Ovary (tissue), 9 donors: ENCODE results near the gene VPS52. TPM values are rescaled to one million over a fixed set of nuclear protein-coding genes. Genes with fewer than 3 reads are reported as not detected.

ENCODE experiments used
- DNase-seq, 5 donors: peaks; one replicate each; pipeline ENCODE4 v3.0.0-alpha.2; 2019 to 2020
- H3K27ac ChIP-seq, 2 donors: fragments of 200-600 bp; one replicate each; pipeline versions ENCODE4 v1.5.1 to v1.8.0; 2019 to 2022
- H3K27me3 ChIP-seq: fragments of 200-600 bp; one replicate; pipeline ENCODE4 v1.8.0; 2022
- H3K36me3 ChIP-seq: fragments of 200-600 bp; sonication (generic); one replicate; pipeline ENCODE4 v1.5.1; 2019
- H3K4me1 ChIP-seq: one replicate; pipeline ENCODE4 v1.8.1; 2013; ENCODE audit warnings: mild to moderate bottlenecking, moderate library complexity; ENCODE audit not compliant: insufficient read depth
- H3K4me3 ChIP-seq: fragments of 200-600 bp; sonication (generic); one replicate; pipeline ENCODE4 v1.5.1; 2017
- H3K9me3 ChIP-seq, 2 donors: fragments of 200-600 bp in 1 of 2; sonication (generic) in 1 of 2; one replicate each; pipeline versions ENCODE4 v1.5.1 to v1.8.1; 2013 to 2019; ENCODE audit warnings: mild to moderate bottlenecking in 1 of 2, moderate library complexity in 1 of 2
- CTCF ChIP-seq, 3 donors: fragments of 450-650 bp in 2 of 3; fragments of 200-600 bp in 1 of 3; IDR thresholded peaks; one replicate each; pipeline versions ENCODE4 v1.5.1 to v1.8.0; 2016 to 2022; ENCODE audit warnings: antibody characterized with exemption in 3 of 3, mild to moderate bottlenecking in 1 of 3
- EP300 ChIP-seq: sonication (generic); formaldehyde crosslinking; IDR thresholded peaks from one replicate; pipeline ENCODE4 v1.6.1; 2017; ENCODE audit warnings: antibody characterized with exemption
- POLR2A ChIP-seq: fragments of 450-650 bp; IDR thresholded peaks from one replicate; pipeline ENCODE4 v1.6.1; 2017; ENCODE audit warnings: antibody characterized with exemption, mild to moderate bottlenecking, moderate library complexity
- WGBS, 3 donors: extraction: QIAGEN DNeasy Blood & Tissue Kit in 1 of 3; methylation state at CpG; one replicate each; pipeline versions ENCODE4 v1.1.5 to v1.1.7; 2013 to 2017; 5-methylcytosine and 5-hydroxymethylcytosine counted together
- intact Hi-C, 4 donors: fragments of 100-400 bp; cut with DNase I; formaldehyde crosslinking; loops; one replicate each; pipeline versions ENCODE4 v1.11.0 to v1.15.1; 2022 to 2023
- microRNA counts: library from miRNA; unstranded; fragments of <30 nt; microRNA quantifications from one replicate; lab custom pipeline; 2016
- microRNA-seq, 3 donors: library from miRNA; unstranded; fragments of <30 nt; microRNA quantifications; one replicate each; pipeline versions ENCODE4 to v1.2.0, GENCODE V29; 2019 to 2020
- polyA plus RNA-seq, 2 donors: library from polyadenylated mRNA; stranded (reverse); fragments of 200-250 nt in 1 of 2; fragments of 350-450 nt in 1 of 2; fragmentation: Illumina TruSeq in 1 of 2; extraction: RNeasy Lipid Tissue Mini Kit (QIAGEN cat#74804) in 1 of 2; gene quantifications; one replicate each; pipeline ENCODE4 v1.2.3, GENCODE V29; 2013 to 2014
- small RNA-seq: library from RNA; depleted of rRNA; stranded (forward); fragments of <200 nt; gene quantifications from one replicate; pipeline ENCODE3, GENCODE V24; 2016
- total RNA-seq, 7 donors: library from RNA; depleted of rRNA in 2 of 7; stranded (reverse); fragments of >200 nt in 2 of 7; fragmentation: NEBNext Ultra II Directional in 3 of 7; extraction: Animal tissue kit (Norgen Biotek cat#: 25700) in 3 of 7; gene quantifications; one replicate each; pipeline versions ENCODE4 v1.1.0 to v1.2.4, GENCODE V29; 2016 to 2023
- donor health status: DM: no; HTN: no; CAD: no; lungs with moderate emphysema.
- donor health status: DM: no; HTN: no; CAD: no.
- donor health status: Bipolar disorder and iron deficiency.
- donor health status: DM: yes; HTN: yes; CAD: no.
- donor health status: DM: no; HTN: no; CAD: no.
- donor health status: DM: yes; HTN: yes; CAD: no.

The VPS52 gene
- total and polyA plus RNA-seq, 9 donors: 24.0 to 56.7 (median 45.2) TPM

- WGBS, 3 donors: 87 to 91% (median 89%) methylated on average over 7 of the region's 7 CpGs
- Histone ChIP-seq H3K9me3 (no peaks in the 10 kb centered on the region), H3K27ac (no peak overlapping the region), H3K4me1 (peaks cover 31% of the 10 kb centered on the region), H3K36me3 (no peaks in the 10 kb centered on the region), H3K4me3 (no peak overlapping the region), H3K27me3 (no peaks in the 10 kb centered on the region)
- no peak for DNase-seq
- TF ChIP-seq POLR2A (no peak), EP300 (no peak), CTCF (IDR thresholded peaks at IDR 0.05) (no peak)
- intact Hi-C loops: no loop called here
Observed at GRCh38 chr6:33203443-33204164, 68.1 kb downstream of the VPS52 start.

- TF ChIP-seq POLR2A (no peak), CTCF (IDR thresholded peaks at IDR 0.05) (no peak), EP300 (no peak)
- Histone ChIP-seq H3K4me3 (no peak overlapping the region), H3K27ac (no peak overlapping the region), H3K9me3 (no peaks in the 10 kb centered on the region), H3K27me3 (no peaks in the 10 kb centered on the region), H3K4me1 (peaks cover 31% of the 10 kb centered on the region), H3K36me3 (no peaks in the 10 kb centered on the region)
- peak in 1 of 5 donors; percentile 34 for DNase-seq
- intact Hi-C loops: no loop called here
- 69 to 81% (median 78%) methylated on average over 6 of the region's 6 CpGs for WGBS, 3 donors
Observed at GRCh38 chr6:33202799-33203198, 68.9 kb downstream of the VPS52 start.

- peak overlapping the region; percentile 81 for H3K4me3 ChIP-seq
- WGBS, 3 donors: 59 to 66% (median 62%) methylated on average over 6 of the region's 6 CpGs
- TF ChIP-seq POLR2A (no peak), EP300 (no peak), CTCF (IDR thresholded peaks at IDR 0.05) (no peak)
- H3K27me3 ChIP-seq: no peaks in the 10 kb centered on the region
- peaks cover 27% of the 10 kb centered on the region for H3K4me1 ChIP-seq
- DNase-seq: no peak
- H3K36me3 ChIP-seq: no peaks in the 10 kb centered on the region
- intact Hi-C loops: no loop called here
- H3K27ac ChIP-seq: no peak overlapping the region
- H3K9me3 ChIP-seq: no peaks in the 10 kb centered on the region
Observed at GRCh38 chr6:33201935-33202334, 69.7 kb downstream of the VPS52 start.

GRCh38 chr6:33201147-33201545, 70.5 kb downstream of the VPS52 start:
- no peak for TF ChIP-seq POLR2A
- TF ChIP-seq CTCF (IDR thresholded peaks at IDR 0.05): peak in 1 of 3 donors; percentile 16
- Histone ChIP-seq H3K4me1 (peaks cover 27% of the 10 kb centered on the region), H3K27me3 (no peaks in the 10 kb centered on the region), H3K36me3 (no peaks in the 10 kb centered on the region), H3K27ac (peak overlapping the region; percentile 58 to 90), H3K9me3 (no peaks in the 10 kb centered on the region), H3K4me3 (peak overlapping the region; percentile 81)
- DNase-seq: peak in 3 of 5 donors; percentile 51 to 64 (median 58)
- intact Hi-C loops: no loop called here
- WGBS, 3 donors: 0 to 2% (median 2%) methylated on average over 14 of the region's 14 CpGs

MicroRNAs encoded within 50 kb of the gene (microRNA counts, 767-probe panel; counts per million panel counts)
- microRNA hsa-miR-219-1-3p (lab: Ali Mortazavi, UCI) (530 counts per million, percentile 78 among the panel's probes with 10 or more counts), microRNA hsa-miR-219-5p (lab: Ali Mortazavi, UCI) (530 counts per million, percentile 78 among the panel's probes with 10 or more counts)

Small RNA genes within 50 kb of the gene (microRNA-seq; reads per million reads assigned to microRNA genes)
- gene MIR219A1 (3.4 to 5.4 (median 4.5) reads per million in 3 donors), gene MIR6834 (0 reads per million in 3 donors), gene MIR6873 (0 to 0.16 (median 0) reads per million in 3 donors)

Small RNA genes within 50 kb of the gene (small RNA-seq; reads per million reads assigned to genes)
- gene MIR219A1: 1.7 reads per million, percentile 69 among the genes with 10 or more reads in this experiment

Other genes starting within 250 kb of the VPS52 start
- gene HLA-DPA1, start 198.2 kb downstream of the VPS52 start, total RNA-seq: 10 to 100 TPM; 11.8 to 62.0 (median 46.8) TPM
- gene HLA-DPA1, start 198.2 kb downstream of the VPS52 start, polyA plus RNA-seq: 100 to 1,000 TPM in 1 of 2 donors, 10 to 100 TPM in 1; 26.7 to 304 TPM
- 10 to 100 TPM; 19.4 to 85.8 (median 44.7) TPM for gene HLA-DPB1, start 195.9 kb downstream of the VPS52 start, total RNA-seq
- gene HLA-DPB1, start 195.9 kb downstream of the VPS52 start, polyA plus RNA-seq: 100 to 1,000 TPM in 1 of 2 donors, 10 to 100 TPM in 1; 39.5 to 120 TPM
- 1 to 10 TPM in 2 of 7 donors, under 1 TPM in 5; 0.53 to 1.2 (median 0.92) TPM for gene COL11A2, start 79.4 kb downstream of the VPS52 start, total RNA-seq
- under 1 TPM; 0.52 to 0.96 TPM for gene COL11A2, start 79.4 kb downstream of the VPS52 start, polyA plus RNA-seq
- 10 to 100 TPM; 19.8 to 54.0 (median 48.5) TPM for gene RXRB, start 71.2 kb downstream of the VPS52 start, total RNA-seq
- gene RXRB, start 71.2 kb downstream of the VPS52 start, polyA plus RNA-seq: 10 to 100 TPM; 40.9 to 42.1 TPM
- gene SLC39A7, start 71.0 kb downstream of the VPS52 start, total RNA-seq: 10 to 100 TPM; 27.4 to 73.7 (median 61.2) TPM
- 10 to 100 TPM; 54.0 to 80.0 TPM for gene SLC39A7, start 71.0 kb downstream of the VPS52 start, polyA plus RNA-seq
- gene HSD17B8, start 67.2 kb downstream of the VPS52 start, total RNA-seq: 10 to 100 TPM in 2 of 7 donors, 1 to 10 TPM in 5; 4.0 to 18.4 (median 7.7) TPM
- 10 to 100 TPM in 1 of 2 donors, 1 to 10 TPM in 1; 9.4 to 10.3 TPM for gene HSD17B8, start 67.2 kb downstream of the VPS52 start, polyA plus RNA-seq
- 10 to 100 TPM; 20.7 to 70.6 (median 52.3) TPM for gene RING1, start 63.4 kb downstream of the VPS52 start, total RNA-seq
- 10 to 100 TPM; 37.3 to 51.7 TPM for gene RING1, start 63.4 kb downstream of the VPS52 start, polyA plus RNA-seq
- 1,000 to 10,000 TPM; 4,177 to 8,845 (median 4,854) TPM for gene RPS18, start 199 bp upstream of the VPS52 start, total RNA-seq
- gene RPS18, start 199 bp upstream of the VPS52 start, polyA plus RNA-seq: over 10,000 TPM in 1 of 2 donors, 1,000 to 10,000 TPM in 1; 6,405 to 11,953 TPM
- 10 to 100 TPM in 2 of 7 donors, 1 to 10 TPM in 5; 4.3 to 10.6 (median 6.9) TPM for gene B3GALT4, start 5.2 kb upstream of the VPS52 start, total RNA-seq
- 1 to 10 TPM; 2.7 to 7.4 TPM for gene B3GALT4, start 5.2 kb upstream of the VPS52 start, polyA plus RNA-seq
- 10 to 100 TPM; 29.1 to 58.5 (median 35.0) TPM for gene WDR46, start 17.4 kb upstream of the VPS52 start, total RNA-seq
- 10 to 100 TPM; 25.5 to 27.0 TPM for gene WDR46, start 17.4 kb upstream of the VPS52 start, polyA plus RNA-seq
- 10 to 100 TPM in 6 of 7 donors, 1 to 10 TPM in 1; 9.8 to 46.8 (median 42.0) TPM for gene PFDN6, start 17.7 kb upstream of the VPS52 start, total RNA-seq
- 10 to 100 TPM; 80.3 to 83.0 TPM for gene PFDN6, start 17.7 kb upstream of the VPS52 start, polyA plus RNA-seq
- gene RGL2, start 27.1 kb upstream of the VPS52 start, total RNA-seq: 10 to 100 TPM; 41.4 to 82.0 (median 64.9) TPM
- 10 to 100 TPM; 26.9 to 66.0 TPM for gene RGL2, start 27.1 kb upstream of the VPS52 start, polyA plus RNA-seq
- gene TAPBP, start 42.2 kb upstream of the VPS52 start, total RNA-seq: 100 to 1,000 TPM in 1 of 7 donors, 10 to 100 TPM in 6; 33.7 to 121 (median 66.9) TPM
- gene TAPBP, start 42.2 kb upstream of the VPS52 start, polyA plus RNA-seq: 10 to 100 TPM; 24.4 to 40.5 TPM
- gene ZBTB22, start 45.9 kb upstream of the VPS52 start, total RNA-seq: 10 to 100 TPM; 17.9 to 38.0 (median 26.1) TPM
- 10 to 100 TPM; 13.7 to 26.5 TPM for gene ZBTB22, start 45.9 kb upstream of the VPS52 start, polyA plus RNA-seq
- gene DAXX, start 51.1 kb upstream of the VPS52 start, total RNA-seq: 10 to 100 TPM; 18.8 to 38.9 (median 33.4) TPM
- 10 to 100 TPM; 30.8 to 81.5 TPM for gene DAXX, start 51.1 kb upstream of the VPS52 start, polyA plus RNA-seq
- 1 to 10 TPM in 6 of 7 donors, under 1 TPM in 1; 0.60 to 3.9 (median 2.2) TPM for gene KIFC1, start 119.9 kb upstream of the VPS52 start, total RNA-seq
- 1 to 10 TPM; 1.7 to 2.3 TPM for gene KIFC1, start 119.9 kb upstream of the VPS52 start, polyA plus RNA-seq
- 100 to 1,000 TPM in 5 of 7 donors, 10 to 100 TPM in 2; 94.3 to 182 (median 123) TPM for gene PHF1, start 139.1 kb upstream of the VPS52 start, total RNA-seq
- gene PHF1, start 139.1 kb upstream of the VPS52 start, polyA plus RNA-seq: 100 to 1,000 TPM in 1 of 2 donors, 10 to 100 TPM in 1; 80.7 to 179 TPM
- 100 to 1,000 TPM; 125 to 238 (median 177) TPM for gene CUTA, start 146.2 kb upstream of the VPS52 start, total RNA-seq
- 100 to 1,000 TPM; 173 to 250 TPM for gene CUTA, start 146.2 kb upstream of the VPS52 start, polyA plus RNA-seq
- 10 to 100 TPM; 17.5 to 60.0 (median 43.1) TPM for gene SYNGAP1, start 148.2 kb upstream of the VPS52 start, total RNA-seq
- 10 to 100 TPM; 14.6 to 29.8 TPM for gene SYNGAP1, start 148.2 kb upstream of the VPS52 start, polyA plus RNA-seq
- gene ZBTB9, start 182.7 kb upstream of the VPS52 start, total RNA-seq: 10 to 100 TPM in 3 of 7 donors, 1 to 10 TPM in 4; 2.4 to 13.5 (median 8.8) TPM
- 10 to 100 TPM in 1 of 2 donors, 1 to 10 TPM in 1; 5.5 to 10.8 TPM for gene ZBTB9, start 182.7 kb upstream of the VPS52 start, polyA plus RNA-seq